ENCODE results near the gene KIAA0232.

- no peak for TF ChIP-seq FOXM1 (IDR thresholded peaks at IDR 0.05; ENCODE audit: borderline replicate concordance, low read depth)
- TF ChIP-seq, protein P1, sequence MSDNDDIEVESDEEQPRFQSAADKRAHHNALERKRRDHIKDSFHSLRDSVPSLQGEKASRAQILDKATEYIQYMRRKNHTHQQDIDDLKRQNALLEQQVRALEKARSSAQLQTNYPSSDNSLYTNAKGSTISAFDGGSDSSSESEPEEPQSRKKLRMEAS (IDR thresholded peaks at IDR 0.05) = no peak
- TF ChIP-seq YY1 (IDR thresholded peaks at IDR 0.05; ENCODE audit: low read depth) = no peak
- TF ChIP-seq CEBPB (IDR thresholded peaks at IDR 0.05) = no peak
- no peak for TF ChIP-seq RAD21 (IDR thresholded peaks at IDR 0.05; ENCODE audit: low read depth)
- TF ChIP-seq TAF1 (IDR thresholded peaks at IDR 0.05; ENCODE audit: low read depth) = no peak
- TF ChIP-seq TCF12 (IDR thresholded peaks at IDR 0.05; ENCODE audit: low read depth) = no peak
- TF ChIP-seq EGR1 (IDR thresholded peaks at IDR 0.05) = no peak
- TF ChIP-seq USF1 (IDR thresholded peaks at IDR 0.05) = no peak
- TF ChIP-seq, protein P2, sequence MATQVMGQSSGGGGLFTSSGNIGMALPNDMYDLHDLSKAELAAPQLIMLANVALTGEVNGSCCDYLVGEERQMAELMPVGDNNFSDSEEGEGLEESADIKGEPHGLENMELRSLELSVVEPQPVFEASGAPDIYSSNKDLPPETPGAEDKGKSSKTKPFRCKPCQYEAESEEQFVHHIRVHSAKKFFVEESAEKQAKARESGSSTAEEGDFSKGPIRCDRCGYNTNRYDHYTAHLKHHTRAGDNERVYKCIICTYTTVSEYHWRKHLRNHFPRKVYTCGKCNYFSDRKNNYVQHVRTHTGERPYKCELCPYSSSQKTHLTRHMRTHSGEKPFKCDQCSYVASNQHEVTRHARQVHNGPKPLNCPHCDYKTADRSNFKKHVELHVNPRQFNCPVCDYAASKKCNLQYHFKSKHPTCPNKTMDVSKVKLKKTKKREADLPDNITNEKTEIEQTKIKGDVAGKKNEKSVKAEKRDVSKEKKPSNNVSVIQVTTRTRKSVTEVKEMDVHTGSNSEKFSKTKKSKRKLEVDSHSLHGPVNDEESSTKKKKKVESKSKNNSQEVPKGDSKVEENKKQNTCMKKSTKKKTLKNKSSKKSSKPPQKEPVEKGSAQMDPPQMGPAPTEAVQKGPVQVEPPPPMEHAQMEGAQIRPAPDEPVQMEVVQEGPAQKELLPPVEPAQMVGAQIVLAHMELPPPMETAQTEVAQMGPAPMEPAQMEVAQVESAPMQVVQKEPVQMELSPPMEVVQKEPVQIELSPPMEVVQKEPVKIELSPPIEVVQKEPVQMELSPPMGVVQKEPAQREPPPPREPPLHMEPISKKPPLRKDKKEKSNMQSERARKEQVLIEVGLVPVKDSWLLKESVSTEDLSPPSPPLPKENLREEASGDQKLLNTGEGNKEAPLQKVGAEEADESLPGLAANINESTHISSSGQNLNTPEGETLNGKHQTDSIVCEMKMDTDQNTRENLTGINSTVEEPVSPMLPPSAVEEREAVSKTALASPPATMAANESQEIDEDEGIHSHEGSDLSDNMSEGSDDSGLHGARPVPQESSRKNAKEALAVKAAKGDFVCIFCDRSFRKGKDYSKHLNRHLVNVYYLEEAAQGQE (IDR thresholded peaks at IDR 0.05; ENCODE audit: low read depth) = no peak
- TF ChIP-seq EP300 (IDR thresholded peaks at IDR 0.05; ENCODE audit: borderline replicate concordance) = no peak
- TF ChIP-seq NFIC (IDR thresholded peaks at IDR 0.05) = no peak
- no peak for TF ChIP-seq CREB1 (IDR thresholded peaks at IDR 0.05; ENCODE audit: low read depth)
Measured at GRCh38 chr4:6851962-6852361, 69.4 kb downstream of the KIAA0232 start.
